B cell (primary cell): Measurements from ENCODE around the gene CCK. TPM values are rescaled to one million over a fixed set of nuclear protein-coding genes. Genes with fewer than 3 reads are reported as not detected.

Source experiments
- ATAC-seq: fragments of 200-7000 bp; cut with Tn5 transposase; one replicate; pipeline ENCODE4 v1.10.0; 2021; ENCODE audit warnings: low read depth, mild to moderate bottlenecking, moderate number of reproducible peaks, moderate library complexity
- CTCF ChIA-PET: fragments of 350-600 bp; sonication (Branson Sonifier 250); formaldehyde crosslinking; loops from one replicate; lab custom pipeline; 2021; ENCODE audit warnings: antibody characterized with exemption, inconsistent platforms; lab: Charles Lee
- POLR2A ChIA-PET: fragments of 350-600 bp; sonication (Branson Sonifier 250); formaldehyde crosslinking; loops from one replicate; lab custom pipeline; 2021; ENCODE audit warnings: antibody characterized with exemption; lab: Charles Lee
- DNase-seq: peaks from one replicate; pipeline ENCODE4 v3.0.0; 2013
- H2AFZ ChIP-seq: 2 replicates; pipeline ENCODE4 v1.6.1; 2012; ENCODE audit warnings: mild to moderate bottlenecking, low read depth, low read length; ENCODE audit not compliant: insufficient read depth, poor library complexity, severe bottlenecking
- H3K27ac ChIP-seq, 2 donors: 1 replicate in 1 of 2; 2 replicates in 1 of 2; pipeline ENCODE4 v1.5.1; 2012 to 2013; ENCODE audit warnings: low read length in 2 of 2, mild to moderate bottlenecking in 2 of 2, moderate library complexity in 1 of 2
- H3K27me3 ChIP-seq, 4 experiments: fragments of 200-600 bp in 1 of 4; sonication (generic) in 1 of 4; replicated peaks in 1 of 4; 1 replicate in 2 of 4; 2 replicates in 2 of 4; pipeline versions ENCODE4 v1.6.1 to v1.7.0; 2013 to 2016; ENCODE audit warnings: low read length in 3 of 4, mild to moderate bottlenecking in 2 of 4, mixed read lengths in 1 of 4, moderate library complexity in 1 of 4; ENCODE audit not compliant: insufficient read depth in 4 of 4, control insufficient read depth in 3 of 4; ENCODE audit errors: control extremely low read depth in 1 of 4
- H3K36me3 ChIP-seq, 2 experiments: replicated peaks in 1 of 2; 1 replicate in 1 of 2; 2 replicates in 1 of 2; pipeline versions ENCODE4 v1.6.1 to v1.7.1; 2013; ENCODE audit warnings: low read length in 1 of 2; ENCODE audit not compliant: insufficient read depth in 2 of 2, control insufficient read depth in 1 of 2; ENCODE audit errors: control extremely low read depth in 1 of 2, extremely low read depth in 1 of 2
- H3K4me1 ChIP-seq, 2 donors: fragments of 200-600 bp in 1 of 2; sonication (generic) in 1 of 2; 1 replicate in 1 of 2; 2 replicates in 1 of 2; pipeline versions ENCODE4 v1.5.1 to v1.6.1; 2013 to 2017; ENCODE audit warnings: low read length in 2 of 2; ENCODE audit not compliant: control insufficient read depth in 2 of 2, insufficient read depth in 2 of 2
- H3K4me2 ChIP-seq: replicated peaks from 2 replicates; pipeline ENCODE3; 2012; ENCODE audit warnings: mild to moderate bottlenecking, low read depth, low read length; ENCODE audit not compliant: poor library complexity, severe bottlenecking
- H3K4me3 ChIP-seq, 5 experiments: fragments of 200-600 bp in 1 of 5; sonication (generic) in 1 of 5; 1 replicate in 3 of 5; 2 replicates in 2 of 5; pipeline versions ENCODE4 v1.5.1 to v1.7.0; 2011 to 2016; ENCODE audit warnings: low read length in 4 of 5, mild to moderate bottlenecking in 4 of 5, low read depth in 2 of 5, control low read depth in 1 of 5, moderate library complexity in 1 of 5; ENCODE audit not compliant: insufficient read depth in 1 of 5; ENCODE audit errors: control extremely low read depth in 1 of 5, extremely low read depth in 1 of 5
- H3K79me2 ChIP-seq: fragments of 200-600 bp; sonication (generic); one replicate; pipeline ENCODE4 v1.6.0; 2016; ENCODE audit warnings: low read length; ENCODE audit not compliant: control insufficient read depth, insufficient read depth
- H3K9ac ChIP-seq: fragments of 200-600 bp; sonication (generic); 2 replicates; pipeline ENCODE4 v1.6.1; 2017; ENCODE audit warnings: mild to moderate bottlenecking, low read length, moderate library complexity
- H3K9me3 ChIP-seq, 3 donors: one replicate each; pipeline versions ENCODE4 v1.6.1 to v1.7.1; 2013; ENCODE audit warnings: low read length in 2 of 3; ENCODE audit not compliant: control insufficient read depth in 2 of 3, insufficient read depth in 1 of 3; ENCODE audit errors: control extremely low read depth in 1 of 3
- H4K20me1 ChIP-seq: 2 replicates; pipeline ENCODE4 v1.6.0; 2012; ENCODE audit warnings: mild to moderate bottlenecking, low read length; ENCODE audit not compliant: insufficient read depth, control insufficient read depth, poor library complexity, severe bottlenecking
- H3K27ac Mint-ChIP-seq: one replicate; pipeline ENCODE4 v1.8.0; 2021; ENCODE audit warnings: mixed read lengths
- H3K27me3 Mint-ChIP-seq: one replicate; pipeline ENCODE4 v1.8.0; 2021; ENCODE audit warnings: mixed read lengths
- H3K4me1 Mint-ChIP-seq: one replicate; pipeline ENCODE4 v1.8.0; 2021; ENCODE audit warnings: mixed read lengths
- H3K4me3 Mint-ChIP-seq: one replicate; pipeline ENCODE4 v1.8.0; 2021; ENCODE audit warnings: mixed read lengths
- H3K9me3 Mint-ChIP-seq: one replicate; pipeline ENCODE4 v1.8.0; 2022; ENCODE audit warnings: mixed read lengths; ENCODE audit not compliant: insufficient read depth
- EZH2 ChIP-seq: IDR thresholded peaks from 2 replicates; pipeline ENCODE4 v1.6.1; 2012; ENCODE audit warnings: borderline replicate concordance, low read depth, mild to moderate bottlenecking, moderate library complexity, low read length; ENCODE audit not compliant: insufficient read depth, poor library complexity, severe bottlenecking
- WGBS: methylation state at CpG from one replicate; pipeline ENCODE4 v1.1.5; 2013; ENCODE audit warnings: missing lambda C conversion rate; ENCODE audit not compliant: insufficient coverage; 5-methylcytosine and 5-hydroxymethylcytosine counted together
- intact Hi-C: fragments of 100-400 bp; cut with micrococcal nuclease; formaldehyde crosslinking; loops from one replicate; pipeline ENCODE4 v1.10.0; 2022
- polyA plus RNA-seq: library from polyadenylated mRNA; depleted of rRNA; stranded (reverse); fragments of >200 nt; gene quantifications from 2 replicates; pipeline ENCODE4 v1.2.3, GENCODE V29; 2012
- total RNA-seq, 2 donors: library from RNA; stranded (reverse); fragments of 120-200 nt in 1 of 2; gene quantifications; 1 replicate in 1 of 2; 2 replicates in 1 of 2; pipeline versions ENCODE4 v1.2.3 to v1.2.4, GENCODE V29; 2013 to 2022
- TF ChIP-seq, protein P1 (sequence below): fragments of 200-600 bp; IDR thresholded peaks from one replicate; pipeline ENCODE4 v1.8.0; 2022; ENCODE audit warnings: antibody characterized with exemption, mild to moderate bottlenecking

The CCK gene
- total and polyA plus RNA-seq, 2 donors (not counting 1 experiment from before 2014, with no cell fraction given), result not detected

DNA sequence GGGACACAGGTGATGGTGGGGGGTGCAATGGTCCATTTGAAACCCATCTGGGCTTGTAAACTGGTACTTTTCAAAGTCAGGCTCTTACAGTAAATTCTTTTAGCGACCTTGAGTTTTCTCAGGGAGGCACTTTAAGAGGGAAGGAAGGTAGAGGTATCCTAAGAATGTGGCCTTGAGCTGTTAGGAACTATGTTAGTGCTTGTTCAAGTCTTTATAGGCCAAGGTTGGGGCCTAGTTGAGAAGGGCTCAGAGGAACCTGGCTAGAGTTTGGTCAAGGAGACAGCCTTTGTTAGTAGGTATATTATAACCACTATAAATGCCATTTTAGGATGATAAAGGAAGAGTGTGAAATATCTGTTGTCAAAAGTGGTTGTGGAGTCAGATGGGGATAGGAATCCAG is 9.2 kb upstream of the CCK start:
- no peak for DNase-seq
- CTCF ChIA-PET, result no interaction called here
- Histone ChIP-seq H3K9me3 (peaks cover 0 to 10% (median 8%) of the 10 kb centered on the region in 3 donors), H3K27me3 (peaks cover 0 to 6% (median 3%) of the 10 kb centered on the region in 4 experiments), H2AFZ (no peak overlapping the region), H3K27ac (no peak overlapping the region), H3K4me1 (no peaks in the 10 kb centered on the region), H3K36me3 (no peaks in the 10 kb centered on the region), H3K4me2 (no peak overlapping the region), H3K4me3 (no peak overlapping the region), H3K9ac (no peak overlapping the region), H4K20me1 (no peaks in the 10 kb centered on the region), H3K79me2 (no peaks in the 10 kb centered on the region)
- POLR2A ChIA-PET, result no interaction called here
- TF ChIP-seq, protein P1, sequence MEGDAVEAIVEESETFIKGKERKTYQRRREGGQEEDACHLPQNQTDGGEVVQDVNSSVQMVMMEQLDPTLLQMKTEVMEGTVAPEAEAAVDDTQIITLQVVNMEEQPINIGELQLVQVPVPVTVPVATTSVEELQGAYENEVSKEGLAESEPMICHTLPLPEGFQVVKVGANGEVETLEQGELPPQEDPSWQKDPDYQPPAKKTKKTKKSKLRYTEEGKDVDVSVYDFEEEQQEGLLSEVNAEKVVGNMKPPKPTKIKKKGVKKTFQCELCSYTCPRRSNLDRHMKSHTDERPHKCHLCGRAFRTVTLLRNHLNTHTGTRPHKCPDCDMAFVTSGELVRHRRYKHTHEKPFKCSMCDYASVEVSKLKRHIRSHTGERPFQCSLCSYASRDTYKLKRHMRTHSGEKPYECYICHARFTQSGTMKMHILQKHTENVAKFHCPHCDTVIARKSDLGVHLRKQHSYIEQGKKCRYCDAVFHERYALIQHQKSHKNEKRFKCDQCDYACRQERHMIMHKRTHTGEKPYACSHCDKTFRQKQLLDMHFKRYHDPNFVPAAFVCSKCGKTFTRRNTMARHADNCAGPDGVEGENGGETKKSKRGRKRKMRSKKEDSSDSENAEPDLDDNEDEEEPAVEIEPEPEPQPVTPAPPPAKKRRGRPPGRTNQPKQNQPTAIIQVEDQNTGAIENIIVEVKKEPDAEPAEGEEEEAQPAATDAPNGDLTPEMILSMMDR, result no peak
- TF ChIP-seq EZH2, result no peak
- intact Hi-C loops, result no loop called here
- Mint-ChIP-seq H3K27ac (no peak overlapping the region), H3K4me3 (no peak overlapping the region), H3K27me3 (peaks cover 12% of the 10 kb centered on the region), H3K4me1 (no peaks in the 10 kb centered on the region), H3K9me3 (peaks cover 9% of the 10 kb centered on the region)
- 75% methylated on average over 1 of the region's 1 CpG for WGBS
- ATAC-seq, result no peak

DNA sequence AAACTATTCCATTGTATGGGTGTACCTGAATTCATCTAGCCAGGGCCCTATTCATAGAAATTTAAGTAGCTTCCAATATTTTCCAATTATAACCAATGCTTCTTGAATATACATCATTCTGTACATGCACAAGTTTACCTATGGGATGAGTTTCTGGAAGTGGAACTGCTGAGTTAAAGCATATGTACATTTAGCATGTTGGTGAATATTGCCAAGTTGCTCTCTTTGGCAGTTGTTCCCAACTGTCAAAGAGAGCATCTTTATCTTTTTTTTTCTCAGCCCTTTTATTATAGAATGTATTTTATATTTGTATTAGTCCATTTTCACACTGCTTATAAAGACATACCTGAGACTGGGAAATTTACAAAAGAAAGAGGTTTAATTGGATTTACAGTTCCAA is 8.3 kb upstream of the CCK start:
- CTCF ChIA-PET, result no interaction called here
- Mint-ChIP-seq H3K27ac (no peak overlapping the region), H3K4me1 (no peaks in the 10 kb centered on the region), H3K9me3 (peaks cover 7% of the 10 kb centered on the region), H3K4me3 (no peak overlapping the region), H3K27me3 (peaks cover 20% of the 10 kb centered on the region)
- intact Hi-C loops, result no loop called here
- Histone ChIP-seq H3K9me3 (peaks cover 0 to 4% (median 0%) of the 10 kb centered on the region in 3 donors), H4K20me1 (no peaks in the 10 kb centered on the region), H3K4me1 (no peaks in the 10 kb centered on the region), H3K36me3 (no peaks in the 10 kb centered on the region), H3K27ac (no peak overlapping the region), H3K4me3 (no peak overlapping the region), H3K27me3 (peaks cover 0 to 11% (median 7%) of the 10 kb centered on the region in 4 experiments), H3K79me2 (no peaks in the 10 kb centered on the region), H3K4me2 (no peak overlapping the region), H3K9ac (no peak overlapping the region), H2AFZ (no peak overlapping the region)
- DNase-seq (no peak), ATAC-seq (no peak)
- TF ChIP-seq, protein P1, result no peak
- POLR2A ChIA-PET, result no interaction called here
